Fibroblast of peridontal ligament (primary cell): Measurements from ENCODE around the gene ZNF560.
A peak's percentile ranks its signal among the peaks of the same experiment; 100 is the strongest.

ENCODE experiments used
- DNase-seq: peaks from one replicate; pipeline ENCODE4 v3.0.0-alpha.2; 2010; ENCODE audit errors: extremely low read depth

The ZNF560 gene

DNA sequence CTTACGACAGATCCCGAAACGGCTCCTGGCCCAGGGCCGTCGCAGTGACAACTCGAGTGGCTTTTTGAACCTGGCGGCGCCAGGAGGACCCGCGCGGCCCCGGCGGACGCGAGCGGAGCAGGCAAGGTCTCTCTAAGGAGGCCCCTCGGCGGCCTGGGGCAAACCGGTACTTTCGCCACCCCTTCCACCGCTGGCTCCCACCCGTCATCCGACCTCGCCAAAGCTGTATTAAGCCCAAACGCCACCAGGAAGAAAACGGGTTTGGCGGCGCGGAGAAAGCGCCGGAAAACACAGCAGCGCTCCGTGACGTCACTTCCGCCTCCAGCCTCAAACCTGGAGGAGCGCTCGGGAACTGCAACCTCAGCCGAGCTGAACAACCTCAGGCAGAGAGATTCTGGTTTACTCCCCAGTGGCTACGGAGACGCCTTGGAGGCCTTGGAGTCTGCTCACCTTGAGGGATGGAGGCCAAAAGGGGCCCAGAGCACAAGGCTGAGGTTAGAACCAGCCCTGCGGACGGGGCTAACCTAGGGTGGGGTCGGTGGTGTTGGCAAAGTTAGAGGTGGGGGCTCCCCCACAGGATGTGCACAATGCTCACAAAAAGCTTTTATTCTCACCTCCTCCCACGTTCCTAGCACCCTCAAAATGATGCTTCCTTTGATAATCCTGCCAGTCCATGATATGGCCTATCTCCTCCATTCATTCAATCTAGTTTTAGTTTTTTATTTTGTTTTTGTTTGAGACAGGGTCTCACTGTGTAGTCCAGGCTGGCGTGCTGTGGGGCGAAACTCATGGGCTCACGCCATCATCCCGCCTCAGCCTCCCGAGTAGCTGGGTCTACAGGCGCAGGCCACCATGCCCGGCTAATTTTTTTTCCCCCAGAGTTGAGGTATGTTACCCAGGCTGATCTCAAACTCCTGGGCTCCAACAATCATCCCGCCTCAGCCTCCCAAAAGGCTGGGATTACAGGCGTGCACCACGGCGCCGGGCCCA lies 62.8 kb downstream of the ZNF560 start, which contains the start of gene ZNF266:
Gene ZNF266 (minus strand): TSS at position 295 of the 990 bp plus-strand sequence. CDS start 15,484 bp downstream, outside the sequence.
- peak; percentile 89 for DNase-seq

DNA sequence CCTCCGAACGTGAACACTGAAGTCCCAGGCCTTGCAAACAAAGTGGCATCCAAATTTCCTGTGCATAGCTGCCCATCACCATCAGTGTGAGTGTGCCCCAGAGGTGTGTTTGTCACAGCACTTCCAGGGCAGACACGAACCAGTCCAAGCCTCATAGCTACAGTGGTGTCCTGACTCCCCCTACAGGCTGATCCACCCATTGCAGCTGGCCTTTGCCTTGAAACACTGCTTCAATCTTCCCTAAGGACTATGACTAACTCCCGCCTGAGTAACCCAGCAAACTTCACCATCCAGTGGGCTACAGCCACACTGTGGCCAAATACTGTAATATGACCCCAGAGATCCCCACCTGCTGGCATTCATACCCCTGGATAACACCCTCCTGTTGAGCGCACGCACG lies 66.9 kb downstream of the ZNF560 start:
- peak; percentile 21 for DNase-seq

DNA sequence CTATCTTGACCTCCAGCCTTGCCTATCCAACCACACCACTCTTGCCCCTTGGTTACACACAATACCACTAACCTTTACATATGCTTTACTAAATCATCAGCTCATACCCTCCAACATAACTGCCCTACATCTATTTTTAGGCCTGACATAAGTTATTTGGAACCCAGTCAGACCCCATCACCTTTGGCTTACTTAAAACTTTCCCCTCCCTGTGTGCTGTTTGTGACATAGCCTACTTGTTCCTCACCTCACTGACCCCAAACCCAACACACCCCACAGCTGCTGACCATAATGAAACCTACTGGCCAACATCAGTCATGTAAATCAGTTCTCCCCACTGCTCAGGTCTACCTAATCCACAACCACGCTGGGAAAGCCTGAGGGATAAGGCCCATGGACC lies 68.0 kb downstream of the ZNF560 start:
- no peak for DNase-seq

DNA sequence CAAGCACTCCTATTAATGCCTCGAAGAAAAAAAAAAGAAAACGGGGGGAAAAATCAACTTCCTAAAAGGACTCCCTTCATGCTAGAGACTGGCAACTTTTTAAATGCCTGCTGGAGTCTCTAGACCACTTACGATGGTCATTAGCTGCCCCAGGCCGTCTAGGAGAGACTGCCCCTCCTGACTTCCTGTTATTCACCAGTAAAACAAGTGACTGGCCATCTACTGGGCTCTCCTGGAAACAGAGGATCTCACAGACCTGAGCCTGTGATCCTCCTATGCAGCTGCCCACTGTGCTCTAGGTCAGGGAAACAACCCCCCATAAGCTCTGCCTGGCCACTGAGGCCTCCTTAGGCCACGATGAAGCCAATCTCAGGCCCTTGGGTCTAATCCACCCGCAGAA lies 70.5 kb downstream of the ZNF560 start:
- DNase-seq, result no peak
